CD4-positive, alpha-beta T cell treated with Interleukin-2 at 100 ng/mL for 4 hours (primary cell): ENCODE results near the gene WDR46.
"Not testable (repeated sequence)": the region's sequence is repeated elsewhere in the genome, so short reads cannot be mapped to it uniquely, and the experiment has no call there.

ENCODE experiments used
- DNase-seq: peaks from one replicate; pipeline ENCODE4 v3.0.0-alpha.2; 2020; ENCODE audit warnings: low spot score

WDR46 gene

GRCh38 chr6:33288141-33288920 lies 708 bp downstream of the WDR46 start:
- DNase-seq, result no peak

- DNase-seq, result no peak
Observed at GRCh38 chr6:33286946-33287914, 1.8 kb downstream of the WDR46 start.

GRCh38 chr6:33285214-33285613 lies 3.8 kb downstream of the WDR46 start:
- DNase-seq, result not testable (repeated sequence)

- no peak for DNase-seq
Observed at GRCh38 chr6:33280539-33280938, 8.5 kb downstream of the WDR46 start.

- DNase-seq, result no peak
Observed at GRCh38 chr6:33279971-33280511, 9.0 kb downstream of the WDR46 start.

- no peak for DNase-seq
Observed at GRCh38 chr6:33279257-33279695, 9.8 kb downstream of the WDR46 start.

GRCh38 chr6:33278810-33279209 lies 10.2 kb downstream of the WDR46 start:
- no peak for DNase-seq

- no peak for DNase-seq
Observed at GRCh38 chr6:33278392-33278741, 10.7 kb downstream of the WDR46 start.

GRCh38 chr6:33277663-33278391 lies 11.2 kb downstream of the WDR46 start:
- no peak for DNase-seq

- peak; percentile 70 for DNase-seq
Observed at GRCh38 chr6:33276864-33277662, 12.0 kb downstream of the WDR46 start, which contains the start of gene B3GALT4. B3GALT4 (plus strand) TSS chr6:33277123; CDS start chr6:33277420, 297 bp downstream.

GRCh38 chr6:33276581-33276863 lies 12.5 kb downstream of the WDR46 start:
- DNase-seq, result no peak

GRCh38 chr6:33275795-33276580 lies 13.1 kb downstream of the WDR46 start:
- DNase-seq, result not testable (repeated sequence)

GRCh38 chr6:33273924-33274902 lies 14.8 kb downstream of the WDR46 start:
- DNase-seq, result no peak

- no peak for DNase-seq
Observed at GRCh38 chr6:33273129-33273923, 15.7 kb downstream of the WDR46 start.

- DNase-seq, result peak; percentile 10
Observed at GRCh38 chr6:33272275-33273128, 16.5 kb downstream of the WDR46 start.

GRCh38 chr6:33271468-33272274 lies 17.4 kb downstream of the WDR46 start, which contains the start of the genes RPS18 and VPS52:
RPS18 (plus strand) TSS chr6:33272075; CDS start chr6:33272120, 45 bp downstream.
VPS52 (minus strand) TSS chr6:33271876; CDS start chr6:33271675, 201 bp downstream.
- DNase-seq, result peak; percentile 98
